ENCODE results near the gene AHI1.

Gene AHI1

DNA sequence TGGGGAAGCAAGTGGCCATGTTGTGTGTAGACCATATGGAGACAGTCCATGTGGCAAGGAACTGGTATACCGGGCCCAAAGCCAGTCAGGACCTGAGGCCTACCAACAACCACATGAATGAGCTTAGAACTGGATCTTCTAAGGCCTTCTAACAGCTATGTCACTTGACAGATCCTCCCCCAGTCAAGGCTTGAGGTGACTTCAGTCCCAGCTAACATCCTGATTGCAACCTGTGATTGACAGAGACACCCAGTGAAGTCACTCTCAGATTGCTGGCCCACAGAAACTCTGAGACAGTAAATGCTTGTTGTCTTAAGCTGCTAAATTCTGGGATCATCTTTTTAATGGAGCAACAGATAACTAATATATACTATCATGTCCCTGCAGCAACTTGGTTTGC lies 32.9 kb downstream of the AHI1 start:
- no peak for DNase-seq (ENCODE audit: low read depth in 4 of 4, low spot score in 1 of 4)

DNA sequence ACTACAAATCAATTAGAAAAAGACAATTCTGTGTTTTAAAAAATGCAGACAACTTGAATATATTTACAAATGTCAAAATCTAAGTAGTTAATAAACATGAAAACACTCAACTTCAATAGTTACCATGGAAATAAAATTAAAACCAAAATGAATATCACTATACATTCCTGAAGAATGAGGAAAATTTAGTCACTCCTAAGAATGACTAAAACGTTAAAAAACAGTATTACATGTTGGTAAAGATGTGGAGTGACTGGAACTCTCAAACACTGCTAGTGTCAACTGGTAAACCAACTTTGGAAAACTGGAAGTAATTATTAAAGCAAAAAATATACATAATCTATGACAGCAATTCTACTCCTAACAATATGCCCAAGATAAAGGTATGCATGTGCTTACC lies 36.3 kb downstream of the AHI1 start:
- no peak for DNase-seq (ENCODE audit: low read depth in 4 of 4, low spot score in 1 of 4)

DNA sequence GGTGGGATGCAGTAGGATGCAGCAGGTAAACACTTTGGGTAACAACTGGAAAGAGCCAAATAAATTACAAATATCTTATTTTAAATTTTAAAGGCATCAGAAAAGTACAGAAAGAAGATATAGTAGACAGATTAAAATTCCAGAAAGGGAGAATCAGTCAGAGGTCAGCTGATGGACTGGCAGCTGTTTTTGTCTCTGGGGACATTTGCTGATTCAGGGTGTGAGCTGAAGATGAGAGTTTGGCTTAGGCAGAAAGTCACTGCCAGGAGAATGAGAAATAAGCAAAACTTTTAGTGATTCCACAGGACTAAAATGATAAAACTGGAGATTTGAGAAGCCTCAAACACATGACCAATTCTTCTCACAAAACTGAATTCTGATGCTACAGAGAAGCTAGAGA lies 39.5 kb downstream of the AHI1 start:
- DNase-seq (ENCODE audit: low read depth in 4 of 4, low spot score in 1 of 4): no peak

DNA sequence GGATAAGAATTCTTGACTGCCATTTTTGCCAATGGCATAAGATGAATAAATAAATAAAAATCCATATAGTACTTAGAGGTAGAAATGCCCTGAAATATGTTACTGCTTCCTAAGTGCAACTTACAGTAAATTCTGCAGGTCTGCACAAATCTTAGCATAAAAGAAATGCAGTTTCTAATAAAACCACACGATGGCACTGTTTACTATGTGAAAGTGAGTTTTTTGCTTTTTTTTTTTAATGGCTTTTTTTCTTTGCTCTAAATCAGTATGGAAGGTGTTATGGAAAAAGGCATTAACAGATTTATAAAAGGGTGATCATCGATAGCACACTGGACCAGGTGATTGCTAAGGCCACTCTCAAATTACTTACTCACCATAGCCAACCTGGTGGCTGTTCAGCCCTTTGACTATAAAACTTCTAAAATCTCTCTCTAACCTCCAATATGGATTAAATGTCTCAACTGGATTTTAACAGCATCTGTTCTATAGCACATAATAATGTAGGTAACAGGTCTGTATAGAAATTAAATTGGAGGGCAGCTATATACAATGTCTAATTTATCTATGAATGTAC lies 45.8 kb downstream of the AHI1 start:
- no peak for DNase-seq (ENCODE audit: low read depth in 4 of 4, low spot score in 1 of 4)

DNA sequence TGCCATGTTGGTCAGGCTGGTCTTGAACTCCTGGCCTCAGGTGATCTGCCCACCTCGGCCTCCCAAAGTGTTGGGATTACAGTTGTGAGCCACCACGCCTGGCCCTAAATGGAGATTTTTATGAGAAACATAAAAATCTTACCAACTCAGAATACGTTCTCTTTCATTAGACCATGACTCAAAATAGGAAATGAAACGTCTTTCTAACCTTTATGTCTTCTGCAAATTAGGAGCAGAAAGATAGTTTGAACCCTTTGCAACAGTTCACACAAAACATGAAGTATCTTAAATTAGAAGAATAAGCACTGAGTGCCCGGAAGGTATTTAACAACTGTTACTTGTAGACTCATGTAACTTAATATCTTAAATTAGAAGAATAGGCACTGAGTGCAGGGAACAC lies 48.3 kb downstream of the AHI1 start:
- no peak for DNase-seq (ENCODE audit: low read depth in 4 of 4, low spot score in 1 of 4)

DNA sequence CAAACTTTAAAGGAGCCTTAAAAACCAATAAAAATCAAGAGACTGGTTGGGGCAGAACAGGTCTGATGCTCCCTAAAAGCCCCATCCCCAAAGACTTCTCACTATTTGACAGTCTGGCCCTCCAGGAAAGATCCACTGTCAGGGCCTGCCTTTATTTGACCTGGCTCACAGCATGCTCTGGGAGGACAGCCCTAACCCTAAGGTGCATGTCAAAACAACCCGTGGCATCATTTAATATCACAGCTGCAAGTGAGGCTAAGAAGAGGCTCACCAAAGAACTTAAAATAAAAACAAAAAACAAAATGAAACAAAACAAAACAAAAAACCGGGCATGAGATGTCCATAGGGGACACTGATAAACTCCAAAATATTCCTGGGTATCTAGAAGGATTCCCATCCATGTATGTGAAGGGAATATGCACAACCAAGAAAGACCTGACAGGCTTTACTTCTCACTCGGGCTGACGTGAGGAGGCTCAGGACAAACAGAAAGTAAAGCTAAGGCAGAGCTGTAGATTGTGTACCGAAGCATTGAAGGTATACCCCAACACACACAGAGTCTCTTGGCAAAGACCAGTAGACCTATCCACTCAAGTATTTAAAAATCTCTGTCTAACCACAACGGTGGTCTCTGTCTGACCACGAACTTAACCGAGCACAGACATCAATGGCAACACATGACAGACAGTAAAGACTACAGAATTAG lies 57.3 kb downstream of the AHI1 start:
- DNase-seq (ENCODE audit: low read depth in 4 of 4, low spot score in 1 of 4): no peak

DNA sequence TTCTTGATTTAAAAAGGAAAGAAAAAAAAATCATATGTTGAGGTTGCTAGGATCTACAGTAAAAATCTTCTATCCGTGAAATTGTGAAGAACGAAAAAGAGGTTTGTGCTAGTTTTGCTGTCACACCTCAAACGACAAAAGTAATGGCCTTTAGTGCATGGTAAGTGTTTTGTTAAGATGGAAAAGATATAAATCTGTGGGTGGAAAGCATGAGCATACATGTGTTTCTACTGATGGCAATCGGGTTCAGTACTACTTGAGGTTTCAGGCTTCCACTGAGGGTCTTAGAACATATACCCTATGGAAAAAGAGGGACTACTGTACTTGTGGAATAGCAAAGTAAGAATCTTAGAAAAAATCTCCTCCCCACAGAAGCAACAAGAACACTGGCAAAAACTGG lies 58.0 kb downstream of the AHI1 start:
- no peak for DNase-seq (ENCODE audit: low read depth in 4 of 4, low spot score in 1 of 4)

DNA sequence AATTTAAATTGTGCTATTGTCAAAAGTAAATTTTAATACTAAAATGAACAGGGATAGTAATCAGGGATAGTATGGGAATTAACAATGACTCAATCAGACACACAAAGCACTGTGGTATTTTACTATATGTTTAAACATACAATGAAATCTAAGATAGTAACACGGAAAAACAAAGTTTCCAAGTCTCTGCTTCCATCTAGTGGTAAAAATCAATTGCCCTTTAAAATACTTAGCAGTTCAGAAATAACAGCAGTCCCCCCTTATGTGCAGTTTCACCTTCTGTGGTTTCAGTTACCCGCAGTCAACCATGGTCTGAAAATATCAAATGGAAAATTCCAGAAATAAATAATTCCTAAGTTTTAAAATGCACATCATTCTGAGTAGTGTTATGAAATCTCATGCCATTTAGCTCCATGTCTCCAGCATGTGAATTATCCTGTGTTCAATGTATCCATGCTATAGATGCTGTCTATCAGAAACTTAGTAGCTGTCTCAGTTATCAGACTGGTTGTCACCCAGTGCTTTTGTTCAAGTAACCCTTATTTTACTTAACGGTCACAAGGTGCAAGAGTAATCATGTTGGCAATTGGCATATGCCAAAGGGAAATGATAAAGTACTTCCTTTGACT lies 58.5 kb downstream of the AHI1 start:
- DNase-seq (ENCODE audit: low read depth in 4 of 4, low spot score in 1 of 4): no peak

DNA sequence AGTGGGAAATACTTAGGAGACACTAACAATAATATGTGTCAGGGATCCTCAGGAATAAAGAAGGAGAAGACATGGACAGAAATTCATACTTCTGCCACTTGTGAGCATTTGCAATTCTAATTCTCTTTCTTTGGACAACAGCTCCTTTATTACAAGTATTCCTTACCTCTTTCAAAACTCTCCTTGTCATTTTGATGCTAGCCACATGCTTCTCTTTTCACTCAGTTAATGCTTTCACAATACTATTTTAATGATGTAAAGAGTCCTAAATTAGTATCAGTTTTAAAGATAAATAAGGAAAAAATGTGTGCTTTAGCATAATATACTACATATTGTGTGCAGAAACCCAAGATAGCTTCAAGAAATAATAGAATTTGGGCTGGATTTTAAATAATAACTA lies 62.5 kb downstream of the AHI1 start:
- no peak for DNase-seq (ENCODE audit: low read depth in 4 of 4, low spot score in 1 of 4)

DNA sequence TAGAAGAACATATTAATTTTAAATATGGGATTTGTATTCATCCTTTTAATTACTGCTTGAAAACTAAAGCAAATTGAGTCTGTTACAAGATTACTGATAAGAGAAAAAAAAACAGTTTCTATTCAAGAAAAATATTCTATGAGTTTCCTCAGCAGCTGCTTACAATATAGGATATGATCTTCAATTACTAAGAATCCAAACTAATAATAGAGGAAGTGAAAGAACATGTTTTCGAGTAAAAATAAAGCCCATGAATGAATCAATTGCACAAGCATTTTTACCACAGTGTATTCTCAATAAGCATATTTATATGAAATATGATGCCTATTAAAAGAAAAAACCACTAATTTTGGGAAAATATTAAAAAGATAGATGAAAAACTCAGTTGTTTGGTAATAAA lies 63.4 kb downstream of the AHI1 start:
- no peak for DNase-seq (ENCODE audit: low read depth in 4 of 4, low spot score in 1 of 4)

DNA sequence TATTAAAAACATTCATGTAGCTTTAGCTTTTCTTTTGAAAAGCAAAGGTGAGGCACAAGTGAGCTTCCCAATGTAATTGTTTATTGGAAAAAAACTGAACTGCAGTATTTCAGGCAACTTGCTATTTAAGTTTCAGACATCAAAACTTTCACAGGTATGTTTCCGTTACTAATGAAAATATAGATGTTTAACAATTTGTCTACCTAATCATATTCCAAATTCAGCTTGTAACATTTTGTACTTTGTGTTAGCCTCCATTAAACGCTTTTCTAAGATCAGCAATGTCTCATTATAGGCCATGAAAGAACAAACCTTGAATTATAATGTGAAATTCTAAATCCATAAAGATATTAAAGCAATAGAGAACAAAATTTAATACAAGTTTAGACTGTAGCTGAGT lies 69.5 kb downstream of the AHI1 start:
- no peak for DNase-seq (ENCODE audit: low read depth in 4 of 4, low spot score in 1 of 4)

DNA sequence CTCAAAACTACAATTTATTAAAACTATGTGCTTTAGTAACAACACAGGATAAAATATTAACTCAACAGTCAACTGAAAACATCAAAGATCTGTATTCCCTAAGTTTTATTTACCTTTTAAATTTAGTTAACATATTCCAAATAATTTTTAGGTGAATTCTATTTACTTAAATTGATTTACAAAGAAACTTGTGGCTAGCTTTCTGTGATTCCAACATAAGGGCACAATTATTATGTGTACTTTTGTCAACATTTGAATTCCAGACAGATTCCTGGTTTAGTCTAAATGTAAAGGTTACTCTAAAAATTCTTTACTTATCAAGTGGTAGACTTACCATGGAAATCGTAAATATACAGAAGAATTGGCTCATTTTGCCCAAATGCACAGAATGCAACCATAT lies 70.7 kb downstream of the AHI1 start:
- DNase-seq (ENCODE audit: low read depth in 4 of 4, low spot score in 1 of 4): no peak

DNA sequence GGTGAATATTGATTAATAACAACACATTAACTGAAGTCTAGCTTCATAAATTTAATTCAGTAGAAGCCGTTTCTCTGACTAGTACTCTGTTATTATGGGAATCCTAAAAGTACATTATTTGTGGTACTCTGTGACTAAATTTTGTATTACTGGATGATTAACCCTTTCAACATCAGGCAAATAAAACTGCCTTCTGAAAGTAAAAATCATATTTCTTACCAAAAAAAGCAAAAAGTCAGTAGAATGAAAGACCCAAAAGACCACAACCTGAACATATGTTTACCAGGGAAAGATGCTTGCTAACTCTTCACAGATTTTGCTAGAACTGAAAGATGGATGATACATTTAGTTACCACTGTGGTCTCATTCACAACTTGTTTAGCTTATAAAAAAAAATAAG lies 73.2 kb downstream of the AHI1 start:
- DNase-seq (ENCODE audit: low read depth in 4 of 4, low spot score in 1 of 4): no peak

DNA sequence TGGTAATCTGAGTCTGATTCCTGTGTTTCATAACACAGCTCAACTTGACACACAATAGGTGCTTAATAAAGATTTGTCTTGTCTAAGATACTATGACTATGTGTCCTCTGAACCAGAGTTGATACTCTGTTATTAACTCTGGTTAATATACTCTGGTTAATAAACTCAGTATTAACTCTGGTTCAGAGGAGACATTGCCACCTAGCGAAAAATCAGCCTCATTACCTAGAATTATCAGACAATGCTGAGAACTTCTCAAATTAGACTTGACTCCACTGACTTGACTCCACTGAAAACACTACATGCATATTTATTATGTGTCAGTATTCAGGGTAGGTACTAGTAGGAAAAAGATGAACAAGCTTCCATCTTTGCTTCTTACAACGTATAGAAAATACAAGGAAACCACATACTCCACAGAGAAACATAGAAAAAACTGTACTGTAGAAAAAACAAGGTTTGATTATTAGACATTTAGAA lies 73.9 kb downstream of the AHI1 start:
- DNase-seq (ENCODE audit: low read depth in 4 of 4, low spot score in 1 of 4): no peak

DNA sequence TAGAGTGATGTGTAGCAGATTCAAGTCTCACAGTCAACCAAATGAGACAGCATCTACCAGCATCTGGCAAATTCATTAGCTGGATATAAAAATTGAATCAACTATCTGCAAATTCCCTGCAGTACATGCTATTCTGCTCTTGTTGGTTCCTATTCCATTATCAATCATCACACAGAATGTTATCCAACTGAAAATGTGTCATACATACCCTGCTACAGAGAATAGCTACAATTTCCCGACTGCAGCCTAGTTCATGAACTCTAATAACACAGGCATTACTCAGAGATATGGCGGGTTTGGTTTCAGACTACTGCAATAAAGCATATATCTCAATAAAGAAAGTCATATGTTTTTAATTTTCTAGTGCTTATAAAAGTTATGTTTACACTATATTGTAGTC lies 78.4 kb downstream of the AHI1 start:
- no peak for DNase-seq (ENCODE audit: low read depth in 4 of 4, low spot score in 1 of 4)

DNA sequence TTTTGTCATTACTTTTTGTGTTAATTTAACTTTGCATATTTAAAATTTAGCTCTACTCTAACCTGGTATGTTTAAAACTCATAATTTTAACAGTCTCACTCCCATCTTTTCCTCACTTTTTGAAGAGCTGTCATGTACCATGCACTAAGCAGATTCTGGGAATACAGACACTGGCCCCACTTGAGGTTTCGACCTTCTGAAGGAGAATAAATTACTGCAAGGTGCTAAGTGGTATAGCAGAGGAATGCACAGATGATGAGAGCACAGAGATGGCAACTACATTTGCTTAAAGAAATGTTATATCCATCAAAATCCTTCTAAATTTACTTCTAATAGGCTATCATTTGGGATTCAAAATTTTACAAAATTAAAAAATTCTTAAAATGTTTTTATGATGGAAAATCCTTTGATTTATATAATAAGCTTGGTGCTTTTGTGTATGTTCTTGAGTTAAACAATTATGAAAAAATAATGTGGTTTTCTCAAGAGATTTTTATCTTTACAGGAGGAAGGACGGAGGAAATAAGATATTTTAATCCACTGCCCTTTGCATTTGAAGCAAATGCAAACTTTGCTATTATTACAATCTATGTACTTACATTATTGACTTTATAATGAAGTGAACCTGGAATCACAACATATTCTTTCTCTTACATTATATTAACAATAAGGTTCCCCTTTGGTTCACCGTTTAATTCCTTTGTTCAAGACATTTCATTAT lies 79.3 kb downstream of the AHI1 start:
- no peak for DNase-seq (ENCODE audit: low read depth in 4 of 4, low spot score in 1 of 4)

DNA sequence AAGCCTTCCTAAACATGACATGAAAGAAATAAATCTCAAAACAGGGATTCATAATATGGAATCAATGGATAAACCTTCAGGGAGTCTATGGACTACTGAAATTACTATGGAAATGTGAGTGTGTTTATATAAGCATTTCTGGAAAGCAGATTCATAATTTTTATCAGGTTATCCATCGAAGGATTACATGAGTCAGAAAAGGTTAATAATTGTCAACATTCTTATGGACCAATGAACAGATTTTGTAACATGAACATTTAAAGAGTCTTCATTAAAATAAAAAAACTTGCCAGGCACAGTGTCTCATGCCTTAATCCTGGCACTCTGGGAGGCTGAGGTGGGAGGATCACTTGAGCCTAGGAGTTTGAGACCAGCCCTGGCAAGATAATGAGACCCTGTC lies 84.8 kb downstream of the AHI1 start:
- DNase-seq (ENCODE audit: low read depth in 4 of 4, low spot score in 1 of 4): no peak

DNA sequence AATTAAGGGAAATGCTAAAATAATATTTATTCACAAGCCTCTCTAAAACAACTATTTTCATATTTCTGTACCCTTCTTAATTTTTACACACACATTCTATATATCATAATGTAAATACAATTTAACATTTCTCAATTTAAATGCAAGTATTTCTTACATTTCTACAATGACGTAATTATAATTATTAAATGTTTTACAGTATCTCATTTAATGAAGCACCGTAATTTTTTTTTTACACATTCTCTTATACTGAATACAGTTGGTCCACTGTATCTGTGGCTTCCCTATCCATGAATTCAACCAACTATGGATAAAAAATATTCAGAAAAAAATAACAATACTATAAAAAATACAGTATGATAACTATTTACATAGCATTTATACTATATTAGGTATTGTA lies 85.7 kb downstream of the AHI1 start:
- DNase-seq (ENCODE audit: low read depth in 4 of 4, low spot score in 1 of 4): no peak

DNA sequence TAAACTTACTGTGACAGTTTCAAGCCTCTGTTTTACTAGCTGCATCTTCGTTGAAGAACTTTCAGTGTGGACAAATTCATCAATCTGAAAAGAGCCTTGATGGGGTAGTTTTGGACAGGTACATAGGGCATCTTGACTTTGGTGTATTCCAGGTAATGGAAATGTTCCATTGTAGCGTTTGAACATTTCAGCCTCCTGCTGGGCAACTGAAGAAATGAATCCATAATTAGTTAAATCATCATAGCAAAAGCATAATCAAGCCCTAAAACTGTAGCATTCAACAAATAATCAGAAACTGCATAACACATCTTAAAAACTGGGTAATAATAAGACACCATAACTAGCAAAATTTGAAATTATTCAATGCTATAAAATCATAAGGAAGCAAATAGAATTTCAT lies 86.2 kb downstream of the AHI1 start:
- DNase-seq (ENCODE audit: low read depth in 4 of 4, low spot score in 1 of 4): no peak

DNA sequence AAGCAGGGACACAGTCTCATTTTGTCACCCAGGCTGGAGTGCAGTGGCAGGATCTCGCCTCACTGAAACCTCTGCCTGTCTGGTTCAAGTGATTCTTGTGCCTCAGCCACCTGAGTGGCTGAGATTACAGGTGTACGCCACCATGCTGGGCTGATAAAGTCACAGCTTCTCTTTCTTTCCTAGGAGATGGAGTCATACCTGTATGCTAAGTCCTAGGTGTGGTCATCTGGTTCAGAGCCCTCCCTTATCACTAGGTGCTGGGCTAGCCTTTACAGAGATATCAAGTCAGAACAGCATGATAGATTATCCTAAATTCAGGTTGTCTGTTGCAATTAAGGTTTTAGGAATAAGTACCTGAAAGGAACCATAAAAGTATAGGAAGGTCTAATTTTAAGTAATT lies 86.7 kb downstream of the AHI1 start:
- no peak for DNase-seq (ENCODE audit: low read depth in 4 of 4, low spot score in 1 of 4)

DNA sequence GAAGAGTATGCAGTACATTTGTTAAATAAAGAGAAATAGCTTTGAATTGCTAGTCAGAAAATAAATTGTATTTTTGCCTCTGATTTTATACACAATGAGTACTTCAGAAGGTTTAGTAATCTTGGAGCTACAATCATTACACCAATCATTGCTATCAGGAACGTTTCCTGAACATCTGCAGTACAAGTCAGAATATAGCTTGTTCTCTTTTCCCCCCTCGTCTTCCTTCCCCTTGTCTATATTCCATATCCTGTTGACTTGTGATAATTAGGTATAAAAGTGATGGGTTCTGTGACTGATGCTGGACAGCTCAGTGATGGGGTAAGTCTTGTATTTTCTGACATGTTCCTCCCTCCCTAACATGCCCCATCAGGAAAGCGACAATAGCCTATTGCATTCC lies 94.0 kb downstream of the AHI1 start:
- DNase-seq (ENCODE audit: low read depth in 4 of 4, low spot score in 1 of 4): no peak

DNA sequence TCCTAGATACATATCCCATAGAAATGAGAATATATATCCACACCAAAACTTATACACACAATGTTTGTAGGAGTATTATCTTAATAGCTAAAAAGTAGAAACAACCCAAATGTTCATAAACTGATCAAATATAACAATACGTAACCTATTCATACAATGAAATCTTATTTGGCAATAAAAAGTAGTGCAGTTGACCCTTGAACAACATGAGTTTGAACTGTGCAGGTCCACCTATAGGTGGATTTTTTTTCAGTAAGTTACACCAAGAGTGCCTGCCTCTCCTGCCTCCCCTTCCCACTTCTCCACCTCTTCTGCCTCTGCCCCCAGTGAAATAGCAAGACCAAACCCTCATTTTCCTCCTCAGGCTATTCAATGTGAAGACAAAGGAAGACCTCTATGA lies 95.2 kb downstream of the AHI1 start:
- no peak for DNase-seq (ENCODE audit: low read depth in 4 of 4, low spot score in 1 of 4)

Measured in stimulated activated CD4-positive, alpha-beta T cell treated with anti-CD3 and anti-CD28 coated beads, Interleukin-1b, Interleukin-23, amount 100 ng/mL, for 24 hours (primary cell).